Prostate gland (tissue), 2 donors: Measurements from ENCODE around the gene TTYH3.

Experiments
- POLR2AphosphoS5 ChIP-seq: sonication (generic); formaldehyde crosslinking; IDR thresholded peaks from one replicate; pipeline ENCODE4 v1.6.1; 2017; ENCODE audit warnings: antibody characterized with exemption
- TF ChIP-seq, protein P1 (sequence below), 4 experiments: fragments of 200-600 bp in 2 of 4; fragments of 450-650 bp in 2 of 4; sonication (generic) in 2 of 4; IDR thresholded peaks; 1 replicate in 3 of 4; 2 replicates in 1 of 4; pipeline ENCODE4 v1.5.1; 2016 to 2019; ENCODE audit warnings: antibody characterized with exemption in 4 of 4, mild to moderate bottlenecking in 2 of 4, moderate library complexity in 2 of 4

DNA sequence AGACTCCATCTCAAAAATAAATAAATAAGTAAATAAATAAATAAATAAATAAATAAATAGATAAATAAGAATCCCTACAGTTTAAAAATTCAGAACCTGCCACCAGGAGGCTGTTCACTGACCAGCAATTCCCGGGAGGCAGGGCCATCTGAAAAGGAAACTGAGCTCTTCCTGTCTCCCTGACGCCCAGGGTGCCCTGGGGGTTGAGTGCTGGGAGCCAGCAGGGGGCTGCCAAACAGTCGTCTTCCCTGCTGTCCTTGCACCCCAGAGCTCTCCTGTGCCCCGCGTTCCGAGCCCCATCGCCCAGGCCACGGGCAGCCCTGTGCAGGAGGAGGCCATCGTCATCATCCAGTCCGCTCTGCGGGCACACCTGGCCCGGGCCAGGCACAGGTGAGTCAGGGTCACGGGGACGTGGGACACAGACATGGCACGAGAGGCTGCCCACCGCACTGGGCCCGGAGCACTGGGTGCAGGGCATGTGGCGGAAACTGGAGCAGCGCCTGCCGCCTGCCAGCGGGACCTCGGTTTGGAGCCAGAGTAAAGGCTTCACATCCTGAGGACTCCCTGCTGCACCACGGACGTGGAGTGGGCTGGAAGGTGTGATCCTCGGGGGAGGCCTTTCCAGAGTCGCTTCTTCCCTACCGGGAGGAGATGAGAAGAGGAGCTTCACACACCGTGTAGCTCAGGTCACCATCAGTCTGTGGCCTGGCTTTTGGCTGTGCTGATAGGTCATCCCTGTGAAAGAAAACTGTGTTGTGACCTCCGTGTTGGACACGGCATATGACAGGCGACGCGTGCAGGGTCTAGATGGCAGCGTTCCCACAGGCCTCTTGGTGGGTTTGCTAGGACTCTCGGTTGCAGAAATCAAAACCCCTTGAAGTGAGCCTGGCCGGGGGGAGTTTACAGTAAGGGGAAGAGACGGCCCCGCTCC is 25.9 kb upstream of the TTYH3 start:
- TF ChIP-seq, protein P1, sequence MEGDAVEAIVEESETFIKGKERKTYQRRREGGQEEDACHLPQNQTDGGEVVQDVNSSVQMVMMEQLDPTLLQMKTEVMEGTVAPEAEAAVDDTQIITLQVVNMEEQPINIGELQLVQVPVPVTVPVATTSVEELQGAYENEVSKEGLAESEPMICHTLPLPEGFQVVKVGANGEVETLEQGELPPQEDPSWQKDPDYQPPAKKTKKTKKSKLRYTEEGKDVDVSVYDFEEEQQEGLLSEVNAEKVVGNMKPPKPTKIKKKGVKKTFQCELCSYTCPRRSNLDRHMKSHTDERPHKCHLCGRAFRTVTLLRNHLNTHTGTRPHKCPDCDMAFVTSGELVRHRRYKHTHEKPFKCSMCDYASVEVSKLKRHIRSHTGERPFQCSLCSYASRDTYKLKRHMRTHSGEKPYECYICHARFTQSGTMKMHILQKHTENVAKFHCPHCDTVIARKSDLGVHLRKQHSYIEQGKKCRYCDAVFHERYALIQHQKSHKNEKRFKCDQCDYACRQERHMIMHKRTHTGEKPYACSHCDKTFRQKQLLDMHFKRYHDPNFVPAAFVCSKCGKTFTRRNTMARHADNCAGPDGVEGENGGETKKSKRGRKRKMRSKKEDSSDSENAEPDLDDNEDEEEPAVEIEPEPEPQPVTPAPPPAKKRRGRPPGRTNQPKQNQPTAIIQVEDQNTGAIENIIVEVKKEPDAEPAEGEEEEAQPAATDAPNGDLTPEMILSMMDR (IDR thresholded peaks at IDR 0.05): no peak
- no peak for TF ChIP-seq POLR2AphosphoS5
